Right atrium auricular region (tissue), 2 donors: ENCODE results near the gene H2AZ2. TPM values are rescaled to one million over a fixed set of nuclear protein-coding genes. Genes with fewer than 3 reads are reported as not detected.
"Not testable (repeated sequence)": the region's sequence is repeated elsewhere in the genome, so short reads cannot be mapped to it uniquely, and the experiment has no call there.

Experiments used
- DNase-seq: peaks from one replicate; pipeline ENCODE4 v3.0.0-alpha.2; 2019; ENCODE audit warnings: low spot score
- H3K27ac ChIP-seq, 2 donors: fragments of 200-600 bp; sonication (generic); 1 replicate in 1 of 2; 2 replicates in 1 of 2; pipeline ENCODE4 v1.5.1; 2016 to 2019
- H3K27me3 ChIP-seq, 2 donors: fragments of 200-600 bp; sonication (generic); one replicate each; pipeline versions ENCODE4 v1.5.1 to v1.6.0; 2017 to 2019
- H3K36me3 ChIP-seq: fragments of 200-600 bp; sonication (generic); one replicate; pipeline ENCODE4 v1.5.1; 2016
- H3K4me1 ChIP-seq, 2 donors: fragments of 200-600 bp; sonication (generic); one replicate each; pipeline versions ENCODE4 v1.5.1 to v1.6.0; 2017 to 2019
- H3K4me3 ChIP-seq, 2 donors: fragments of 200-600 bp; sonication (generic); 1 replicate in 1 of 2; 2 replicates in 1 of 2; pipeline ENCODE4 v1.5.1; 2017 to 2019; ENCODE audit warnings: mild to moderate bottlenecking in 1 of 2, moderate library complexity in 1 of 2
- H3K9me3 ChIP-seq, 2 donors: fragments of 200-600 bp; sonication (generic); one replicate each; pipeline ENCODE4 v1.5.1; 2019
- CTCF ChIP-seq, 2 donors: fragments of 200-600 bp; sonication (generic); IDR thresholded peaks; one replicate each; pipeline ENCODE4 v1.5.1; 2019; ENCODE audit warnings: antibody characterized with exemption in 2 of 2
- total RNA-seq, 2 donors: library from RNA; depleted of rRNA; stranded (reverse); fragments of >200 nt; gene quantifications; one replicate each; pipeline ENCODE4 v1.1.0, GENCODE V29; 2016

Gene H2AZ2
- total RNA-seq, 2 donors from 2014 or later = 171 to 175 TPM

GRCh38 chr7:44811571-44811970 is 36.3 kb downstream of the H2AZ2 start:
- DNase-seq = no peak

GRCh38 chr7:44811093-44811492 is 36.8 kb downstream of the H2AZ2 start:
- TF ChIP-seq CTCF (IDR thresholded peaks at IDR 0.05) = no peak
- Histone ChIP-seq H3K9me3 (no peaks in the 10 kb centered on the region), H3K27me3 (no peaks in the 10 kb centered on the region), H3K4me3 (no peak overlapping the region), H3K36me3 (no peaks in the 10 kb centered on the region), H3K27ac (no peak overlapping the region), H3K4me1 (no peaks in the 10 kb centered on the region)
- no peak for DNase-seq

More at GRCh38 chr7:44811571-44811970, 36.3 kb downstream of the H2AZ2 start:
- H3K36me3 ChIP-seq = no peaks in the 10 kb centered on the region
- no peaks in the 10 kb centered on the region for H3K27me3 ChIP-seq
- no peaks in the 10 kb centered on the region for H3K4me1 ChIP-seq
- no peak overlapping the region for H3K27ac ChIP-seq
- no peaks in the 10 kb centered on the region for H3K9me3 ChIP-seq
- H3K4me3 ChIP-seq = no peak overlapping the region
- no peak for TF ChIP-seq CTCF (IDR thresholded peaks at IDR 0.05)

- Histone ChIP-seq H3K4me3 (no peak overlapping the region), H3K4me1 (no peaks in the 10 kb centered on the region), H3K36me3 (peaks cover 12% of the 10 kb centered on the region), H3K9me3 (no peaks in the 10 kb centered on the region), H3K27me3 (no peaks in the 10 kb centered on the region), H3K27ac (no peak overlapping the region)
- no peak for TF ChIP-seq CTCF (IDR thresholded peaks at IDR 0.05)
- no peak for DNase-seq
These were observed 38.9 kb downstream of the H2AZ2 start for GRCh38 chr7:44808914-44809393.

- Histone ChIP-seq H3K4me1 (no peaks in the 10 kb centered on the region), H3K9me3 (no peaks in the 10 kb centered on the region), H3K4me3 (no peak overlapping the region), H3K27me3 (no peaks in the 10 kb centered on the region), H3K27ac (no peak overlapping the region), H3K36me3 (peaks cover 42% of the 10 kb centered on the region)
- no peak for DNase-seq
- TF ChIP-seq CTCF (IDR thresholded peaks at IDR 0.05) = no peak
These were observed 41.9 kb downstream of the H2AZ2 start for GRCh38 chr7:44805950-44806349.

GRCh38 chr7:44803828-44804519 is 43.9 kb downstream of the H2AZ2 start:
- peaks cover 58% of the 10 kb centered on the region for H3K36me3 ChIP-seq
- not testable (repeated sequence) for H3K27ac ChIP-seq, H3K27me3 ChIP-seq, H3K4me1 ChIP-seq, H3K4me3 ChIP-seq, DNase-seq, H3K9me3 ChIP-seq

- H3K36me3 ChIP-seq = peaks cover 58% of the 10 kb centered on the region
- TF ChIP-seq CTCF (IDR thresholded peaks at IDR 0.05) = no peak
- no peak overlapping the region for H3K4me3 ChIP-seq
- DNase-seq = no peak
- no peak overlapping the region for H3K27ac ChIP-seq
- H3K27me3 ChIP-seq = no peaks in the 10 kb centered on the region
- peaks cover 0 to 16% of the 10 kb centered on the region in 2 donors for H3K4me1 ChIP-seq
- no peaks in the 10 kb centered on the region for H3K9me3 ChIP-seq
These were observed 45.4 kb downstream of the H2AZ2 start for GRCh38 chr7:44802418-44803025.
